ENCODE measurements around the gene PABPC5.

DNA sequence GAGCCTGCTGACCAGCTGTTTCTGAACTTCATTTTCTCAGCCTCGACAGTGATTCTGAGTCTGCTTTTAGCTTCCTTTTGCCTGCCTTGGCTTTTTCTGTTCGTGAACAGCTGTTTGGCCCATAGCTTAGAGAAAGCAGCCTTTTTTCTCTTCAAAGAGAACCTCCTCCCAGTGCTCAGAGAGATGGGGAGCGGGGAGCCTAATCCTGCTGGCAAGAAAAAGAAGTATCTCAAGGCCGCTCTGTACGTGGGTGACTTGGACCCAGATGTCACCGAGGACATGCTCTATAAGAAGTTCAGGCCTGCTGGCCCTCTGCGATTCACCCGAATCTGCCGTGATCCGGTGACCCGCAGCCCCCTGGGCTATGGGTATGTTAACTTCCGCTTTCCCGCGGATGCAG lies 756 bp downstream of the PABPC5 start:
- TF ChIP-seq EP300 (IDR thresholded peaks at IDR 0.05) (no peak), POLR2A (IDR thresholded peaks at IDR 0.05; ENCODE audit: low read depth) (no peak), CTCF (IDR thresholded peaks at IDR 0.05) (no peak)

Measured in esophagus muscularis mucosa (tissue), 4 donors.